H9 (cell line): ENCODE data around the gene NPRL2. TPM values are rescaled to one million over a fixed set of nuclear protein-coding genes. Genes with fewer than 3 reads are reported as not detected.
A peak's percentile ranks its signal among the peaks of the same experiment; 100 is the strongest.

ENCODE experiments used
- DNase-seq: peaks from one replicate; pipeline ENCODE4 v3.0.0-alpha.2; 2017
- H2AFZ ChIP-seq: one replicate; pipeline ENCODE4 v1.6.1; 2013; ENCODE audit warnings: mild to moderate bottlenecking, low read length, control low read depth, moderate library complexity
- H2AK5ac ChIP-seq: 2 replicates; pipeline ENCODE4 v1.6.1; 2013; ENCODE audit warnings: low read length, control low read depth, mixed read lengths; ENCODE audit not compliant: insufficient read length
- H2BK120ac ChIP-seq: one replicate; pipeline ENCODE4 v1.6.1; 2013; ENCODE audit warnings: low read depth, mild to moderate bottlenecking, low read length, control low read depth, inconsistent platforms; ENCODE audit not compliant: poor library complexity, severe bottlenecking
- H2BK12ac ChIP-seq: 2 replicates; pipeline ENCODE4 v1.6.1; 2013; ENCODE audit warnings: low read length, control low read depth, mixed read lengths, low read depth; ENCODE audit not compliant: insufficient read length
- H2BK15ac ChIP-seq: 2 replicates; pipeline ENCODE4 v1.6.1; 2013; ENCODE audit warnings: low read depth, low read length, control low read depth
- H2BK20ac ChIP-seq: one replicate; pipeline ENCODE4 v1.6.1; 2013; ENCODE audit warnings: low read depth, mild to moderate bottlenecking, low read length, control low read depth, inconsistent platforms; ENCODE audit not compliant: poor library complexity, severe bottlenecking
- H2BK5ac ChIP-seq: 2 replicates; pipeline ENCODE4 v1.6.1; 2013; ENCODE audit warnings: low read length, control low read depth, mixed read lengths; ENCODE audit not compliant: insufficient read length
- H3K14ac ChIP-seq: 2 replicates; pipeline ENCODE4 v1.6.1; 2013; ENCODE audit warnings: low read length, control low read depth; ENCODE audit not compliant: insufficient read depth
- H3K18ac ChIP-seq: 2 replicates; pipeline ENCODE4 v1.6.1; 2013; ENCODE audit warnings: low read depth, mild to moderate bottlenecking, mixed read lengths, low read length, control low read depth; ENCODE audit not compliant: insufficient read length
- H3K23ac ChIP-seq: 2 replicates; pipeline ENCODE4 v1.6.1; 2013; ENCODE audit warnings: low read length, control low read depth, mixed read lengths, low read depth; ENCODE audit not compliant: insufficient read length
- H3K23me2 ChIP-seq: 2 replicates; pipeline ENCODE4 v1.6.1; 2013; ENCODE audit warnings: low read depth, mild to moderate bottlenecking, mixed read lengths, low read length, control low read depth; ENCODE audit not compliant: insufficient read length, poor library complexity, severe bottlenecking
- H3K27ac ChIP-seq: 2 replicates; pipeline ENCODE4 v1.5.1; 2013; ENCODE audit warnings: low read length, control low read depth, mixed read lengths, low read depth; ENCODE audit not compliant: insufficient read length
- H3K27me3 ChIP-seq: 2 replicates; pipeline ENCODE4 v1.6.1; 2013; ENCODE audit warnings: low read length, control low read depth, inconsistent platforms; ENCODE audit not compliant: insufficient read depth
- H3K4ac ChIP-seq: 2 replicates; pipeline ENCODE4 v1.6.1; 2013; ENCODE audit warnings: low read depth, mild to moderate bottlenecking, control low read depth, inconsistent platforms, low read length, moderate library complexity
- H3K4me1 ChIP-seq: 2 replicates; pipeline ENCODE4 v1.6.1; 2013; ENCODE audit warnings: low read length, control low read depth, inconsistent platforms; ENCODE audit not compliant: insufficient read depth
- H3K4me2 ChIP-seq: 2 replicates; pipeline ENCODE4 v1.6.1; 2013; ENCODE audit warnings: low read length, control low read depth, mixed read lengths; ENCODE audit not compliant: insufficient read length, insufficient read depth
- H3K56ac ChIP-seq: 2 replicates; pipeline ENCODE4 v1.6.1; 2013; ENCODE audit warnings: low read depth, mild to moderate bottlenecking, mixed read lengths, low read length, control low read depth; ENCODE audit not compliant: insufficient read length
- H3K79me1 ChIP-seq: 2 replicates; pipeline ENCODE4 v1.6.1; 2013; ENCODE audit warnings: low read depth, mild to moderate bottlenecking, moderate library complexity, low read length, control low read depth, inconsistent platforms; ENCODE audit not compliant: insufficient read depth, poor library complexity, severe bottlenecking
- H3K79me2 ChIP-seq: 2 replicates; pipeline ENCODE4 v1.6.1; 2013; ENCODE audit warnings: low read length, control low read depth, inconsistent platforms; ENCODE audit not compliant: insufficient read depth
- H3K9ac ChIP-seq: 2 replicates; pipeline ENCODE4 v1.6.1; 2013; ENCODE audit warnings: low read length, control low read depth, mixed read lengths; ENCODE audit not compliant: insufficient read length; ENCODE audit errors: extremely low read depth
- H3K9me3 ChIP-seq: one replicate; pipeline ENCODE4 v1.6.1; 2013; ENCODE audit warnings: low read depth, low read length, inconsistent platforms; ENCODE audit not compliant: control insufficient read depth
- H3T11ph ChIP-seq: one replicate; pipeline ENCODE4 v1.6.1; 2013; ENCODE audit warnings: mild to moderate bottlenecking, low read length, control low read depth, inconsistent platforms
- H4K20me1 ChIP-seq: one replicate; pipeline ENCODE4 v1.6.1; 2013; ENCODE audit not compliant: control insufficient read depth, insufficient read length, insufficient read depth
- H4K5ac ChIP-seq: 2 replicates; pipeline ENCODE4 v1.6.1; 2013; ENCODE audit warnings: low read depth, mild to moderate bottlenecking, mixed read lengths, low read length, control low read depth; ENCODE audit not compliant: insufficient read length
- H4K8ac ChIP-seq: replicated peaks from 2 replicates; pipeline ENCODE4 v1.6.1; 2013; ENCODE audit warnings: low read length, control low read depth, mixed read lengths, low read depth; ENCODE audit not compliant: insufficient read length
- H4K91ac ChIP-seq: 2 replicates; pipeline ENCODE4 v1.6.1; 2013; ENCODE audit warnings: low read depth, mild to moderate bottlenecking, moderate library complexity, mixed read lengths, low read length, control low read depth; ENCODE audit not compliant: insufficient read length
- H3K27ac Mint-ChIP-seq, 3 experiments: 2 replicates in 2 of 3; 3 replicates in 1 of 3; pipeline ENCODE4 v1.8.0; 2020 to 2021; ENCODE audit warnings: mixed read lengths in 3 of 3, mild to moderate bottlenecking in 1 of 3, moderate library complexity in 1 of 3
- H3K27me3 Mint-ChIP-seq: 2 replicates; pipeline ENCODE4 v1.8.0; 2021; ENCODE audit warnings: low read depth, mild to moderate bottlenecking, moderate library complexity, mixed read lengths
- H3K36me3 Mint-ChIP-seq, 3 experiments: 2 replicates in 2 of 3; 3 replicates in 1 of 3; pipeline ENCODE4 v1.8.0; 2020 to 2021; ENCODE audit warnings: low read depth in 3 of 3, mixed read lengths in 3 of 3; ENCODE audit not compliant: insufficient read depth in 1 of 3
- H3K4me1 Mint-ChIP-seq, 2 experiments: 2 replicates each; pipeline ENCODE4 v1.8.0; 2020; ENCODE audit warnings: mixed read lengths in 2 of 2
- H3K4me3 Mint-ChIP-seq, 2 experiments: 2 replicates in 1 of 2; 3 replicates in 1 of 2; pipeline ENCODE4 v1.8.0; 2020 to 2021; ENCODE audit warnings: mild to moderate bottlenecking in 2 of 2, mixed read lengths in 2 of 2, moderate library complexity in 1 of 2
- H3K9me3 Mint-ChIP-seq, 2 experiments: 2 replicates in 1 of 2; 3 replicates in 1 of 2; pipeline ENCODE4 v1.8.0; 2020; ENCODE audit warnings: mild to moderate bottlenecking in 2 of 2, mixed read lengths in 2 of 2, moderate library complexity in 1 of 2
- WGBS: extraction: QIAGEN DNeasy Blood & Tissue Kit; methylation state at CpG from one replicate; pipeline ENCODE4 v1.1.7; 2013; ENCODE audit warnings: missing lambda C conversion rate, low lambda C conversion rate, mixed read lengths; ENCODE audit not compliant: insufficient read length; ENCODE audit errors: extremely low coverage; 5-methylcytosine and 5-hydroxymethylcytosine counted together
- total RNA-seq: library from RNA; stranded (reverse); gene quantifications from 2 replicates; pipeline ENCODE4 v1.2.1, GENCODE V29; 2021
- TF ChIP-seq, protein P1 (sequence below): fragments of 200-600 bp; sonication (generic); conservative IDR thresholded peaks from 3 replicates; pipeline ENCODE4 v1.8.0; 2021; ENCODE audit warnings: antibody characterized with exemption, mild to moderate bottlenecking

The NPRL2 gene
- total RNA-seq, 1 experiment from 2014 or later = 23.4 TPM

DNA sequence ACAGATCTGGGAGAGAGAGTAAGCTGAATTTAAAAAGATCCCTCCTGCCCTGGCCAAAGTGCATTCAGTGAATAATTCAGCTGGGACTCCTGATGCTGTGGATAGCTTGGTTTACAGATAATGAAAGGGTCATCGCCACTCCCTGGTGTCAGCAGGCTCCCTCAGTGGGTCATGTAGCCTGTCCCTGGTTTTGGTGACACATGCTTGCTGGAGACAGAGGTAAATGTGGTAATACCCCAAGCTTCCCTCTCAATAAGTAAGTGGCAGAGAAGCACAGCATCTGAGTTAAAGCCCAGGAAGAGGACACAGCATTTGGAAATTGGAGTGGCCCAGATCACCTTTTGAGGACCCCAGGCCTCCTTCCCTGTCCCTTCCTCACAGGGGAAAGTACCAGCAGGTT, 6.9 kb upstream of the NPRL2 start:
- Histone ChIP-seq H3K79me1 (peaks cover 6% of the 10 kb centered on the region), H3K56ac (no peak overlapping the region), H4K20me1 (no peaks in the 10 kb centered on the region), H3K18ac (no peak overlapping the region), H3K23ac (no peak overlapping the region), H3K4ac (no peak overlapping the region), H4K8ac (no peak overlapping the region), H3K9me3 (no peaks in the 10 kb centered on the region), H4K91ac (no peak overlapping the region), H2AFZ (no peak overlapping the region), H3K79me2 (peaks cover 9% of the 10 kb centered on the region; the same call in 1 of the 2 replicates), H3K14ac (no peak overlapping the region), H2BK12ac (no peak overlapping the region), H3K23me2 (peaks cover 5% of the 10 kb centered on the region), H3K27me3 (no peaks in the 10 kb centered on the region), H2BK120ac (no peak overlapping the region), H2BK5ac (no peak overlapping the region), H3T11ph (no peak overlapping the region), H3K27ac (no peak overlapping the region), H2AK5ac (no peak overlapping the region), H3K4me2 (peak overlapping the region; percentile 80), H2BK20ac (no peak overlapping the region), H2BK15ac (no peak overlapping the region), H3K9ac (peak overlapping the region; percentile 27), H4K5ac (no peak overlapping the region), H3K4me1 (peaks cover 4% of the 10 kb centered on the region; the same call in 1 of the 2 replicates)
- Mint-ChIP-seq H3K27me3 (no peaks in the 10 kb centered on the region; the same call in 1 of the 2 replicates), H3K4me3 (peak overlapping the region; percentile 91 to 95), H3K9me3 (no peaks in the 10 kb centered on the region), H3K27ac (no peak overlapping the region), H3K4me1 (peaks cover 28 to 30% of the 10 kb centered on the region in 2 experiments), H3K36me3 (peaks cover 13 to 28% (median 27%) of the 10 kb centered on the region in 3 experiments)
- no peak for DNase-seq
- TF ChIP-seq, protein P1, sequence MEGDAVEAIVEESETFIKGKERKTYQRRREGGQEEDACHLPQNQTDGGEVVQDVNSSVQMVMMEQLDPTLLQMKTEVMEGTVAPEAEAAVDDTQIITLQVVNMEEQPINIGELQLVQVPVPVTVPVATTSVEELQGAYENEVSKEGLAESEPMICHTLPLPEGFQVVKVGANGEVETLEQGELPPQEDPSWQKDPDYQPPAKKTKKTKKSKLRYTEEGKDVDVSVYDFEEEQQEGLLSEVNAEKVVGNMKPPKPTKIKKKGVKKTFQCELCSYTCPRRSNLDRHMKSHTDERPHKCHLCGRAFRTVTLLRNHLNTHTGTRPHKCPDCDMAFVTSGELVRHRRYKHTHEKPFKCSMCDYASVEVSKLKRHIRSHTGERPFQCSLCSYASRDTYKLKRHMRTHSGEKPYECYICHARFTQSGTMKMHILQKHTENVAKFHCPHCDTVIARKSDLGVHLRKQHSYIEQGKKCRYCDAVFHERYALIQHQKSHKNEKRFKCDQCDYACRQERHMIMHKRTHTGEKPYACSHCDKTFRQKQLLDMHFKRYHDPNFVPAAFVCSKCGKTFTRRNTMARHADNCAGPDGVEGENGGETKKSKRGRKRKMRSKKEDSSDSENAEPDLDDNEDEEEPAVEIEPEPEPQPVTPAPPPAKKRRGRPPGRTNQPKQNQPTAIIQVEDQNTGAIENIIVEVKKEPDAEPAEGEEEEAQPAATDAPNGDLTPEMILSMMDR = no peak
- WGBS = no CpG with 5 or more reads among the region's 1 CpG
